Keratinocyte (primary cell): ENCODE measurements around the gene NMT1.
A peak's percentile ranks its signal among the peaks of the same experiment; 100 is the strongest.

Experiments
- CTCF ChIP-seq, 3 experiments: IDR thresholded peaks in 1 of 3; conservative IDR thresholded peaks in 1 of 3; optimal IDR thresholded peaks in 1 of 3; 2 replicates in 2 of 3; 3 replicates in 1 of 3; pipeline versions ENCODE3 to v1.5.1; 2011; ENCODE audit warnings: low read length in 3 of 3, mild to moderate bottlenecking in 3 of 3, moderate library complexity in 2 of 3, control low read depth in 1 of 3, inconsistent platforms in 1 of 3; ENCODE audit not compliant: insufficient read depth in 2 of 3; ENCODE audit errors: extremely low read depth in 1 of 3
- EZH2 ChIP-seq: IDR thresholded peaks from one replicate; pipeline ENCODE4 v1.6.1; 2012; ENCODE audit warnings: inconsistent platforms, mild to moderate bottlenecking, low read length, moderate library complexity

GRCh38 chr17:45022288-45022648 lies 38.8 kb upstream of the NMT1 start:
- peak in 1 of 3 experiments; percentile 3 for TF ChIP-seq CTCF (optimal IDR thresholded peaks at IDR 0.05 in 1 of 3, IDR thresholded peaks at IDR 0.05 in 1 of 3, conservative IDR thresholded peaks at IDR 0.05 in 1 of 3; ENCODE audit: extremely low read depth in 1 of 3, insufficient read depth in 2 of 3, low read length in 3 of 3)
- no peak for TF ChIP-seq EZH2
